Skin of body (tissue), 2 donors: Measurements from ENCODE around the gene BRF1. TPM values are rescaled to one million over a fixed set of nuclear protein-coding genes. Genes with fewer than 3 reads are reported as not detected.

Experiments used
- DNase-seq: peaks from one replicate; lab custom pipeline; 2025; lab: John Stamatoyannopoulos, UW
- total RNA-seq: library from RNA; depleted of rRNA; stranded (reverse); fragments of >200 nt; gene quantifications from one replicate; pipeline ENCODE4 v1.2.3, GENCODE V29; 2014

The BRF1 gene
- total RNA-seq, 1 donor from 2014 or later: 33.0 TPM

GRCh38 chr14:105199093-105199492 lies 101.7 kb downstream of the BRF1 start:
- DNase-seq: no peak

- no peak for DNase-seq
Observed at GRCh38 chr14:105198588-105198987, 102.2 kb downstream of the BRF1 start.

GRCh38 chr14:105197211-105197641 lies 103.6 kb downstream of the BRF1 start:
- peak; percentile 71 for DNase-seq

GRCh38 chr14:105196265-105196960 lies 104.4 kb downstream of the BRF1 start:
- DNase-seq: no peak

- DNase-seq: no peak
Observed at GRCh38 chr14:105195522-105196264, 105.1 kb downstream of the BRF1 start.

GRCh38 chr14:105195051-105195450 lies 105.8 kb downstream of the BRF1 start:
- no peak for DNase-seq

- DNase-seq: no peak
Observed at GRCh38 chr14:105193916-105194782, 106.7 kb downstream of the BRF1 start.

- DNase-seq: peak; percentile 23
Observed at GRCh38 chr14:105192866-105193731, 107.7 kb downstream of the BRF1 start.

GRCh38 chr14:105187935-105188524 lies 112.8 kb downstream of the BRF1 start:
- no peak for DNase-seq

GRCh38 chr14:105187116-105187515 lies 113.7 kb downstream of the BRF1 start:
- no peak for DNase-seq

- no peak for DNase-seq
Observed at GRCh38 chr14:105185973-105186372, 114.8 kb downstream of the BRF1 start.

GRCh38 chr14:105185001-105185400 lies 115.8 kb downstream of the BRF1 start:
- DNase-seq: no peak

GRCh38 chr14:105184461-105184860 lies 116.3 kb downstream of the BRF1 start:
- no peak for DNase-seq

- no peak for DNase-seq
Observed at GRCh38 chr14:105182296-105183020, 118.3 kb downstream of the BRF1 start.

- no peak for DNase-seq
Observed at GRCh38 chr14:105181549-105182295, 119.1 kb downstream of the BRF1 start.

GRCh38 chr14:105180592-105181548 lies 119.9 kb downstream of the BRF1 start, which contains the start of gene NUDT14:
NUDT14 (minus strand) TSS chr14:105181312; CDS start chr14:105181209, 103 bp downstream.
- no peak for DNase-seq

GRCh38 chr14:105179191-105179590 lies 121.6 kb downstream of the BRF1 start:
- DNase-seq: no peak

- no peak for DNase-seq
Observed at GRCh38 chr14:105178868-105179140, 122.0 kb downstream of the BRF1 start.
